Adipocyte (in vitro differentiated cells): Measurements from ENCODE around the gene HCN2.
"Not testable (repeated sequence)": the region's sequence is repeated elsewhere in the genome, so short reads cannot be mapped to it uniquely, and the experiment has no call there.

Experiments
- DNase-seq: peaks from one replicate; pipeline ENCODE4 v3.0.0-alpha.2; 2015; ENCODE audit warnings: low read depth
- H3K27me3 ChIP-seq: replicated peaks from 2 replicates; pipeline ENCODE4 v1.7.0; 2013; ENCODE audit warnings: mild to moderate bottlenecking, low read length, moderate library complexity; ENCODE audit not compliant: control insufficient read depth, insufficient read depth
- H3K36me3 ChIP-seq: 2 replicates; pipeline ENCODE4 v1.7.0; 2013; ENCODE audit warnings: low read length, mild to moderate bottlenecking, moderate library complexity; ENCODE audit not compliant: control insufficient read depth, insufficient read depth, severe bottlenecking
- H3K4me1 ChIP-seq: 2 replicates; pipeline ENCODE4 v1.7.0; 2013; ENCODE audit warnings: mild to moderate bottlenecking, low read length, moderate library complexity; ENCODE audit not compliant: control insufficient read depth, insufficient read depth
- H3K4me3 ChIP-seq: 2 replicates; pipeline ENCODE4 v1.7.0; 2013; ENCODE audit warnings: mild to moderate bottlenecking, low read length, moderate library complexity
- H3K9ac ChIP-seq: 2 replicates; pipeline ENCODE4 v1.7.0; 2013; ENCODE audit warnings: mild to moderate bottlenecking, low read length, moderate library complexity
- H3K9me3 ChIP-seq: 2 replicates; pipeline ENCODE4 v1.7.0; 2013; ENCODE audit warnings: mild to moderate bottlenecking, low read length, moderate library complexity; ENCODE audit not compliant: control insufficient read depth

The HCN2 gene

GRCh38 chr19:581399-582111, 8.1 kb upstream of the HCN2 start:
- no peak for DNase-seq
- no peak overlapping the region for H3K9ac ChIP-seq
- no peak overlapping the region for H3K4me3 ChIP-seq
- peaks cover 22% of the 10 kb centered on the region for H3K4me1 ChIP-seq
- H3K9me3 ChIP-seq, result no peaks in the 10 kb centered on the region
- H3K36me3 ChIP-seq, result peaks cover 36% of the 10 kb centered on the region
- H3K27me3 ChIP-seq, result no peaks in the 10 kb centered on the region

DNA sequence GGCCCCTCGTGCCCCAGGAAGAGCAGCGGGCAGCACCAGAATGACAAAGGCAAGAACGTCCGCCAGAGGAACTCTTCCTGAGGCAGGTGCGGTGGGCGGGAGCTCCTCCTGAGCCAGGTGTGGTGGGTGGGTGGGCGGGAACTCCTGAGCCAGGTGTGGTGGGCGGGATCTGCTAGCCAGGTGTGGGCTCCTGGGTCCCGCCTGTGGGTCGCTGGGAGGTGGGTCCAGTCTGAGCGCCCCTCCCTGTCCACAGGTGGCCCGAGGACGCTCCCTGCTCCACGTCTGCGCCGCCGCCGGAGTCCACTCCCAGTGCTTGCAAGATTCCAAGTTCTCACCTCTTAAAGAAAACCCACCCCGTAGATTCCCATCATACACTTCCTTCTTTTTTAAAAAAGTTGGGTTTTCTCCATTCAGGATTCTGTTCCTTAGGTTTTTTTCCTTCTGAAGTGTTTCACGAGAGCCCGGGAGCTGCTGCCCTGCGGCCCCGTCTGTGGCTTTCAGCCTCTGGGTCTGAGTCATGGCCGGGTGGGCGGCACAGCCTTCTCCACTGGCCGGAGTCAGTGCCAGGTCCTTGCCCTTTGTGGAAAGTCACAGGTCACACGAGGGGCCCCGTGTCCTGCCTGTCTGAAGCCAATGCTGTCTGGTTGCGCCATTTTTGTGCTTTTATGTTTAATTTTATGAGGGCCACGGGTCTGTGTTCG, 7.0 kb upstream of the HCN2 start:
- H3K9me3 ChIP-seq, result no peaks in the 10 kb centered on the region
- peak; percentile 36 for DNase-seq
- no peak overlapping the region for H3K4me3 ChIP-seq
- H3K27me3 ChIP-seq, result no peaks in the 10 kb centered on the region
- H3K9ac ChIP-seq, result no peak overlapping the region
- peaks cover 15% of the 10 kb centered on the region for H3K4me1 ChIP-seq
- peaks cover 36% of the 10 kb centered on the region for H3K36me3 ChIP-seq

- H3K36me3 ChIP-seq, result peaks cover 36% of the 10 kb centered on the region
- H3K4me3 ChIP-seq, result no peak overlapping the region
- no peaks in the 10 kb centered on the region for H3K9me3 ChIP-seq
- DNase-seq, result no peak
- no peaks in the 10 kb centered on the region for H3K27me3 ChIP-seq
- peaks cover 20% of the 10 kb centered on the region for H3K4me1 ChIP-seq
- no peak overlapping the region for H3K9ac ChIP-seq
These were observed 6.3 kb upstream of the HCN2 start for GRCh38 chr19:583198-583967.

- Histone ChIP-seq H3K9me3 (no peaks in the 10 kb centered on the region), H3K27me3 (no peaks in the 10 kb centered on the region), H3K4me3 (no peak overlapping the region), H3K4me1 (peaks cover 21% of the 10 kb centered on the region), H3K9ac (no peak overlapping the region), H3K36me3 (peaks cover 36% of the 10 kb centered on the region)
- no peak for DNase-seq
These were observed 5.8 kb upstream of the HCN2 start for GRCh38 chr19:583968-584239.

DNA sequence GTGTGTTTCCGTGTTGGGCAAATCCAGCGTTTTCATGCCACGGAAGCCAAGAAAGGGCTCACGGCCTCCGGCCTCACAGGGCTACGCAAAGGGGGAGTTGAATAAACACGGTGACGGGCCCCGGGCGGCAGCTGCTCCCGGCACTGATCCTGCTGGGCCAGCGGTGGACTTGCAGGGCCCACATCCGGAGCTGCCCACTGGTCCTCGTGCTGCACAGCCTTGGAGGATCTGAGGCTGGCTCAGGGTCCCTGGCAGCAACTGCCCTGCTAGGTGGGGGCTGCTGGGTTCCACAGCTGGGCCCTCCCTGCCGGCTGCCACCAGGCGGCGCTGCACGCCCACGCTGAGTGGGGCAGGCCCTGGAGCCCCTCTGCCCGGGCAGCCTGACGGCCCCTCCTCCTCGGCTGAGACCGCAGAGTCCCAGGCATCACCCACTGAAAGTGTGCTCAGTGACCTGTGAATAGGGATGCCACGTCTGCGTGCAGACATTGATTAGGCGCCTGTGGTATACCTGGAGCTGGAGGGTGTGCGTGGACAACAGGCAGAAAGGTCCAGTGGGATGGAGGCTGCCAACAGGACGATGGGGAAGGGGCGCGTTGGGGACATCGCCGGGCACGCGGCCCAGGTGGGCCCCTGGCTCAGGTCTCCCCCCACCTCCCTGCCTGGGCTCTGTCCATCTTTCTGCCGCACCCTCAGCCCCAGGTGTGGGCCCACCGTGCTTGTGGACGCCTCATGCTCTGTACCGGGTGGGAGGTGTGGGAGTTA, 5.3 kb upstream of the HCN2 start:
- Histone ChIP-seq H3K27me3 (no peaks in the 10 kb centered on the region), H3K4me1 (peaks cover 21% of the 10 kb centered on the region), H3K4me3 (no peak overlapping the region), H3K36me3 (peaks cover 36% of the 10 kb centered on the region), H3K9ac (no peak overlapping the region), H3K9me3 (no peaks in the 10 kb centered on the region)
- peak; percentile 66 for DNase-seq

DNA sequence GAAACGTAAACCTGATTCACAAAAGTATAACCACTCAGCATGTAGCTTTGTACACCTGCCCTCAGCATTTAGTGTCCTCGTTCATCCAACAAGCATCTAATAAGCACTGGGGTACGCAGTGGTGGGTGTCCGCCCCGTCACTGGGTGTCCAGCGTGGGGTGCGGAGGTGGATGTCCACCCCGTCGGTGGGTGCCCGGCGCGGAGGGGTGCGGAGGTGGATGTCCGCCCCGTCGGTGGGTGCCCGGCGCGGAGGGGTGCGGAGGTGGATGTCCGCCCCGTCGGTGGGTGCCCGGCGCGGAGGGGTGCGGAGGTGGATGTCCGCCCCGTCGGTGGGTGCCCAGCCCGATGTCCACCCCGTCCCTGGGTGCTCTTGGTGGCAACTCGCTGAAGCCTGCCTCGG, 4.5 kb upstream of the HCN2 start:
- H3K9ac ChIP-seq, H3K4me3 ChIP-seq, DNase-seq, H3K27me3 ChIP-seq, H3K9me3 ChIP-seq: not testable (repeated sequence)
- H3K4me1 ChIP-seq, result peaks cover 21% of the 10 kb centered on the region
- peaks cover 28% of the 10 kb centered on the region for H3K36me3 ChIP-seq

GRCh38 chr19:585551-586110, 4.0 kb upstream of the HCN2 start:
- Histone ChIP-seq H3K9me3 (no peaks in the 10 kb centered on the region), H3K36me3 (peaks cover 23% of the 10 kb centered on the region), H3K9ac (no peak overlapping the region), H3K4me3 (no peak overlapping the region), H3K4me1 (peaks cover 21% of the 10 kb centered on the region), H3K27me3 (no peaks in the 10 kb centered on the region)
- DNase-seq, result no peak

- Histone ChIP-seq H3K4me1 (peaks cover 14% of the 10 kb centered on the region), H3K36me3 (peaks cover 5% of the 10 kb centered on the region), H3K27me3 (peaks cover 5% of the 10 kb centered on the region), H3K9me3 (no peaks in the 10 kb centered on the region), H3K9ac (no peak overlapping the region), H3K4me3 (no peak overlapping the region)
- peak; percentile 93 for DNase-seq
These were observed 1.5 kb upstream of the HCN2 start for GRCh38 chr19:588093-588740.

DNA sequence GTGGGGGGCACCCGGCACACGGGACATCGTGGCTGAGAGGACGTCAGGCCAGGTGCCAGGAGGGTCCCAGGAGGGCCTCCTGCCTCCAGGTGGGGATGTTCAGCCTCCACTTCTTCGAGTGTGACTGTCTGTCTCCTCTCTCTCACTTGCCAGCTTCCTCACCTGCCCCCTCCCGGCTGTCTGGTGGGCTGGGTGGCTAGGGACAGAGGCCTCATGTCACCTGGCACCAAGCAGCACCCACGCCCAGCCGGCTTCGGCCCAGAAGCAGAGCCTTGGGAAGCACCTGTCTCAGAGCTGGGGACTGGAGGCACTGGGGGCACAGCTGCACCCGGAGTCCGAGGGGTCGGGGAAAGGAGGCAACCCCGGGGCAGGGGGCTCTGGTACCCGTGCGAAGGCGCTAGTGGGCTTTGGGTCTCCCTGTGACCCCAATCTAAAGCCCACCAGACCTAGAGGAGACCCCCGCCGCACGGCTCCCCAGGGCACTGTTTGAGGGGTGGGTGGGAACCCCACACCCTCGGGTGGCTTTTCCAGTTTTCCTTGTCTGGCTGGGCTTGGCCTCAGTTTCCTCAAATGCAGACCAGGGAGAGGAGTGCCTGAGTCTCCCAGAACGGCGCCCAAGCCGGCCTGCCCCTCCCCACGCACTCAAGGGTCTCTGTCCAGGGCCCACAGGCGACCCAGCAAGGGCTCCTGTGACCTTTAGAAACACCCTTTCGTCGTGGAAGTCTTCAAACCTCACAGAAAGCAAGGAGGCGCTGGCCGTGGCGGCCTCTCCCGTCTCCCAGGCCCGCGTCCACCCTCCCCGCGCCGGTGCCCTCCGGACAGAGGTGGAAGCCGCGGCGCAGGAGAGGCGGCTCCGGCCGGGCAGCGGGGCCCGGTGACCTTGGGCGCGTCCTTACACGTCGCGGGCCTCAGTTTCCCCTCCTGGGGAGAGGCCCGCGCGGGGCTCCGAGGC, 664 bp upstream of the HCN2 start:
- H3K9me3 ChIP-seq, result no peaks in the 10 kb centered on the region
- H3K36me3 ChIP-seq, result no peaks in the 10 kb centered on the region
- H3K27me3 ChIP-seq, result peaks cover 5% of the 10 kb centered on the region
- DNase-seq, result peak; percentile 34
- H3K4me3 ChIP-seq, result no peak overlapping the region
- no peak overlapping the region for H3K9ac ChIP-seq
- H3K4me1 ChIP-seq, result peaks cover 8% of the 10 kb centered on the region

DNA sequence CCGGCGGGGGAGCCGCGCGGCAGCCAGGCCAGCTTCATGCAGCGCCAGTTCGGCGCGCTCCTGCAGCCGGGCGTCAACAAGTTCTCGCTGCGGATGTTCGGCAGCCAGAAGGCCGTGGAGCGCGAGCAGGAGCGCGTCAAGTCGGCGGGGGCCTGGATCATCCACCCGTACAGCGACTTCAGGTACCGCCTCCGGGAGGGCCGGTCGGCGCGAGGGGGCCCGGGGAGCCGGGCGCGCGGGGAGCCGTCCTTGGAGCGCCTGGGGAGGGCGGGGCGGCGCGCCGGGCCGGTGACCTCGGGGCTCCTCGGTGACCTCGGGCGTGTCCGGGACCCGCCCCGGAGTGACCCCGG, 690 bp downstream of the HCN2 start:
- Histone ChIP-seq H3K4me1 (peaks cover 6% of the 10 kb centered on the region), H3K27me3 (peaks cover 5% of the 10 kb centered on the region), H3K4me3 (no peak overlapping the region), H3K9ac (no peak overlapping the region), H3K36me3 (no peaks in the 10 kb centered on the region), H3K9me3 (no peaks in the 10 kb centered on the region)
- DNase-seq, result peak; percentile 58
